ENCODE results near the gene PIAS1. TPM values are rescaled to one million over a fixed set of nuclear protein-coding genes. Genes with fewer than 3 reads are reported as not detected.

The PIAS1 gene
- total RNA-seq, 4 donors from 2014 or later: 61.8 to 106 (median 86.3) TPM

DNA sequence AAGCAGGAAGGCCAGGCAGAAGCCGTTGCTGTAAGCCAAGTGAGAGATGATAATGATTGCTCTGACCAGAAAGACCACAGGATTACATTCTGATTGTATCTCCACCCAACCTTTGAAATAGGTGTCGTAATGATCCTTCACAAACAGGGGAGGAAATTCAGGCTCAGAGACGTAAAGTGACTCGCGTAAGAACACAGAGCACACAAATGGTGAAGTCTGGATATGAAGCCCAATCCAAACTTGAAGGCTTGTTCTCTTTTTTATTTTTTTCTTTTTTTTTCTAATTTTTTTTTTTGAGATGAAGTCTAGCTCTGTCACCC is 25.3 kb upstream of the PIAS1 start:
- H3K27me3 ChIP-seq: no peaks in the 10 kb centered on the region
- WGBS, 2 donors: 90 to 92% methylated on average over 5 of the region's 5 CpGs
- no peaks in the 10 kb centered on the region for H3K4me1 ChIP-seq
- no peak overlapping the region for H3K4me3 ChIP-seq
- H3K27ac ChIP-seq: no peak overlapping the region
- TF ChIP-seq EP300 (IDR thresholded peaks at IDR 0.05): no peak
- TF ChIP-seq CTCF (IDR thresholded peaks at IDR 0.05): no peak
- no peak for TF ChIP-seq POLR2A (IDR thresholded peaks at IDR 0.05)
- DNase-seq (ENCODE audit: low spot score in 2 of 2): no peak
- no peaks in the 10 kb centered on the region for H3K9me3 ChIP-seq
- no peaks in the 10 kb centered on the region for H3K36me3 ChIP-seq

DNA sequence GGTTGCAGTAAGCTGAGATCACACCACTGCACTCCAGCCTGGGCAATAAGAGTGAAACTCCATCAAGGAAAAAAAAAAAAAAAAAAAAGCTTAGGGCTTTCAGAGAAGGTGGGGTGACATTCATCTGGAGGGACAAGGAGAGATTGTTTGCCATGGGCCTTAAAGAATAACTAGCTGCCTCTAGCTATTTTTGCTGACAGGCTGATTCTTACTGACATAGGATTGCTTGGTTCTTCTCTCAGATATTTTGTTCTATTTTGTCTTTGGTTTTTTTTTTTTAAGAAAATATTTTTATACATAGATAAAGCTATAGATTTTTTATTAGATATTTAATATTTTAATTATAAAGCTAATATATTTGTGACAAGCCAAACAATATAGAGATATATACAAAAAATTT is 24.2 kb upstream of the PIAS1 start:
- no peak for DNase-seq (ENCODE audit: low spot score in 2 of 2)

GRCh38 chr15:68031404-68031803 is 22.7 kb upstream of the PIAS1 start:
- no peak for TF ChIP-seq CTCF (IDR thresholded peaks at IDR 0.05)
- TF ChIP-seq EP300 (IDR thresholded peaks at IDR 0.05): peak in 1 of 2 donors; percentile 18
- TF ChIP-seq POLR2A (IDR thresholded peaks at IDR 0.05): no peak
- DNase-seq (ENCODE audit: low spot score in 2 of 2): peak in 1 of 2 donors; percentile 8
- Histone ChIP-seq H3K27me3 (no peaks in the 10 kb centered on the region), H3K27ac (no peak overlapping the region), H3K4me1 (no peaks in the 10 kb centered on the region), H3K9me3 (no peaks in the 10 kb centered on the region), H3K36me3 (no peaks in the 10 kb centered on the region), H3K4me3 (no peak overlapping the region)
- 32 to 33% methylated on average over 2 of the region's 2 CpGs for WGBS, 2 donors

More for the DNA sequence above, 24.2 kb upstream of the PIAS1 start:
- TF ChIP-seq EP300 (IDR thresholded peaks at IDR 0.05) (no peak), CTCF (IDR thresholded peaks at IDR 0.05) (no peak), POLR2A (IDR thresholded peaks at IDR 0.05) (no peak)
- no peak overlapping the region for H3K27ac ChIP-seq
- no peaks in the 10 kb centered on the region for H3K27me3 ChIP-seq
- no peak overlapping the region for H3K4me3 ChIP-seq
- no peaks in the 10 kb centered on the region for H3K36me3 ChIP-seq
- no peaks in the 10 kb centered on the region for H3K4me1 ChIP-seq
- H3K9me3 ChIP-seq: no peaks in the 10 kb centered on the region

DNA sequence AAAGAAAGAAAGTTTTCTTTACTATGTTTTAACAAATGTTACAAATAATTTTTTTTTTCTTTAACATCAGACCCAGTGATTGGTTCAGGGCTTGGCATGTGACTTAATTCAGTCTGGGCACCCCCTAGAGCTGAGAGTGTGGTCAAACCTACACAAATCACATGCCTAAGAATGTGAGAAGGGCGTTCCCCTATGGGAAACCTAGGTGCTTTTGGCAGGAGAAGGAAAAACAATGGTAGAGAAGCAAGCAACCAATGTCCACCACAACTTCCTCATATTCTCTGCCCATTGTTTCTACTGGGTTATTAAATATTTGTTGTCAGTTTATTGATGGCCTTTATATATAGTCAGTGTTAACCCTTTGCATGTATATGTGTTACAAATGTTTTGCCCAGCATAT is 21.4 kb upstream of the PIAS1 start:
- no peak for DNase-seq (ENCODE audit: low spot score in 2 of 2)
- no peaks in the 10 kb centered on the region for H3K36me3 ChIP-seq
- H3K27me3 ChIP-seq: no peaks in the 10 kb centered on the region
- H3K4me3 ChIP-seq: no peak overlapping the region
- 51 to 77% methylated on average over 1 of the region's 1 CpG for WGBS, 2 donors
- no peaks in the 10 kb centered on the region for H3K4me1 ChIP-seq
- TF ChIP-seq CTCF (IDR thresholded peaks at IDR 0.05) (no peak), EP300 (IDR thresholded peaks at IDR 0.05) (no peak), POLR2A (IDR thresholded peaks at IDR 0.05) (no peak)
- no peaks in the 10 kb centered on the region for H3K9me3 ChIP-seq
- H3K27ac ChIP-seq: no peak overlapping the region

GRCh38 chr15:68034081-68034480 is 20.0 kb upstream of the PIAS1 start:
- 92 to 94% methylated on average over 3 of the region's 3 CpGs for WGBS, 2 donors

More at GRCh38 chr15:68034081-68034480, 20.0 kb upstream of the PIAS1 start:
- no peak overlapping the region for H3K4me3 ChIP-seq
- no peak for DNase-seq (ENCODE audit: low spot score in 2 of 2)
- no peaks in the 10 kb centered on the region for H3K27me3 ChIP-seq
- no peak overlapping the region for H3K27ac ChIP-seq
- no peaks in the 10 kb centered on the region for H3K4me1 ChIP-seq
- no peaks in the 10 kb centered on the region for H3K9me3 ChIP-seq
- H3K36me3 ChIP-seq: no peaks in the 10 kb centered on the region
- no peak for TF ChIP-seq EP300 (IDR thresholded peaks at IDR 0.05)
- no peak for TF ChIP-seq CTCF (IDR thresholded peaks at IDR 0.05)
- no peak for TF ChIP-seq POLR2A (IDR thresholded peaks at IDR 0.05)

Measured in tibial nerve (tissue), 4 donors.